ENCODE data around the gene SELL. TPM values are rescaled to one million over a fixed set of nuclear protein-coding genes. Genes with fewer than 3 reads are reported as not detected.

The SELL gene
- total and polyA plus RNA-seq, 10 of the 15 experiments (the other 5 are each of a cell fraction or from before 2014, with no cell fraction given): 31.8 to 66.0 (median 50.9) TPM

DNA sequence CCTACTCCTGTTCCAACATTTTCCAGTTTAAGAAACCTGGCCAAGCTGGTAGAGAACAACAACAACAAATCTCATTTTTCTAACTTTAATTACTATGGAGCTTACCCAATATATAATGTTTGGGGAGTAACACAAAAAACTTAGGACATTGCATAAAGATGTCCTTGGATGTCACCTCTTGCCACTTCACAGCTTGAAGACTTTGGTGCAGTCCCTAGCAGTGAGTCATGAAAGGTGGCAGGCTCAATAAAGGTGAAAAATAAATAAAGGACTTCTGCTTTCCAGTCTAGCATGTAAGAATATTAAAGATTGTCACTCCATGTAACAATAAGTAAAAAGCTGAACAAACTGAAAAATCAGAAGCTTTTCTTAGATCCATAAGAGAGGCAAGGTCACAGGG lies 63.9 kb downstream of the SELL start:
- in situ Hi-C loops (cut with MboI): no loop called here
- no peaks in the 10 kb centered on the region for H3K79me2 ChIP-seq (ENCODE audit: control insufficient read depth, insufficient read depth, low read length)
- H3K27ac ChIP-seq (ENCODE audit: control insufficient read depth, insufficient read depth): no peak overlapping the region
- ChIA-PET POLR2A (no interaction called here), RAD21 (ENCODE audit: unreplicated experiment) (interaction anchor here (0.6 kb wide), 1 partner anchor 61 kb away, joined by 3 read pairs; no protein-coding TSS in a partner anchor), CTCF (interaction anchor here (1.1 to 1.2 kb wide), 2 partner anchors 46 to 61 kb away, joined by 3 read pairs; no protein-coding TSS in a partner anchor), SMC1A (ENCODE audit: uncharacterized antibody, unreplicated experiment) (no interaction called here)
- H3K9me3 ChIP-seq (replicated peaks; ENCODE audit: control insufficient read depth, insufficient read depth, low read length): no peaks in the 10 kb centered on the region
- BruUV-seq (replicated peaks): no TSS peak
- ATAC-seq (no peak), FAIRE-seq (no peak), DNase-seq (ENCODE audit: low read depth, low spot score) (no peak)
- no peak overlapping the region for H3K4me2 ChIP-seq (ENCODE audit: control insufficient read depth, insufficient read depth)
- H3K4me1 ChIP-seq (ENCODE audit: control insufficient read depth, insufficient read depth, low read length): no peaks in the 10 kb centered on the region
- H3K27me3 ChIP-seq (replicated peaks in 1 of 2; ENCODE audit: control insufficient read depth in 2 of 2, insufficient read depth in 2 of 2, low read length in 1 of 2): no peaks in the 10 kb centered on the region
- H3K9ac ChIP-seq (ENCODE audit: control insufficient read depth, insufficient read depth, low read length): no peak overlapping the region
- no peaks in the 10 kb centered on the region for H3K36me3 ChIP-seq (ENCODE audit: control insufficient read depth in 2 of 2, insufficient read depth in 2 of 2, low read length in 1 of 2)
- intact Hi-C loops (cut with micrococcal nuclease; ENCODE audit: unreplicated experiment): no loop called here
- no peaks in the 10 kb centered on the region for H4K20me1 ChIP-seq (ENCODE audit: control insufficient read depth, insufficient read depth)
- no peak overlapping the region for H2AFZ ChIP-seq (ENCODE audit: control insufficient read depth, low read depth, low read length)
- no peak overlapping the region for H3K4me3 ChIP-seq
- TF ChIP-seq RAD51 (IDR thresholded peaks at IDR 0.05): no peak
- TF ChIP-seq, protein P1, sequence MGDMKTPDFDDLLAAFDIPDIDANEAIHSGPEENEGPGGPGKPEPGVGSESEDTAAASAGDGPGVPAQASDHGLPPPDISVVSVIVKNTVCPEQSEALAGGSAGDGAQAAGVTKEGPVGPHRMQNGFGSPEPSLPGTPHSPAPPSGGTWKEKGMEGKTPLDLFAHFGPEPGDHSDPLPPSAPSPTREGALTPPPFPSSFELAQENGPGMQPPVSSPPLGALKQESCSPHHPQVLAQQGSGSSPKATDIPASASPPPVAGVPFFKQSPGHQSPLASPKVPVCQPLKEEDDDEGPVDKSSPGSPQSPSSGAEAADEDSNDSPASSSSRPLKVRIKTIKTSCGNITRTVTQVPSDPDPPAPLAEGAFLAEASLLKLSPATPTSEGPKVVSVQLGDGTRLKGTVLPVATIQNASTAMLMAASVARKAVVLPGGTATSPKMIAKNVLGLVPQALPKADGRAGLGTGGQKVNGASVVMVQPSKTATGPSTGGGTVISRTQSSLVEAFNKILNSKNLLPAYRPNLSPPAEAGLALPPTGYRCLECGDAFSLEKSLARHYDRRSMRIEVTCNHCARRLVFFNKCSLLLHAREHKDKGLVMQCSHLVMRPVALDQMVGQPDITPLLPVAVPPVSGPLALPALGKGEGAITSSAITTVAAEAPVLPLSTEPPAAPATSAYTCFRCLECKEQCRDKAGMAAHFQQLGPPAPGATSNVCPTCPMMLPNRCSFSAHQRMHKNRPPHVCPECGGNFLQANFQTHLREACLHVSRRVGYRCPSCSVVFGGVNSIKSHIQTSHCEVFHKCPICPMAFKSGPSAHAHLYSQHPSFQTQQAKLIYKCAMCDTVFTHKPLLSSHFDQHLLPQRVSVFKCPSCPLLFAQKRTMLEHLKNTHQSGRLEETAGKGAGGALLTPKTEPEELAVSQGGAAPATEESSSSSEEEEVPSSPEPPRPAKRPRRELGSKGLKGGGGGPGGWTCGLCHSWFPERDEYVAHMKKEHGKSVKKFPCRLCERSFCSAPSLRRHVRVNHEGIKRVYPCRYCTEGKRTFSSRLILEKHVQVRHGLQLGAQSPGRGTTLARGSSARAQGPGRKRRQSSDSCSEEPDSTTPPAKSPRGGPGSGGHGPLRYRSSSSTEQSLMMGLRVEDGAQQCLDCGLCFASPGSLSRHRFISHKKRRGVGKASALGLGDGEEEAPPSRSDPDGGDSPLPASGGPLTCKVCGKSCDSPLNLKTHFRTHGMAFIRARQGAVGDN (IDR thresholded peaks at IDR 0.05): no peak
- TF ChIP-seq MYC (IDR thresholded peaks at IDR 0.05; ENCODE audit: insufficient read depth, insufficient read length, insufficient replicate concordance, low read length, severe bottlenecking): no peak
- no peak for TF ChIP-seq BCL11A (IDR thresholded peaks at IDR 0.05; ENCODE audit: low read depth, low read length)
- TF ChIP-seq SMAD5 (IDR thresholded peaks at IDR 0.05; ENCODE audit: low read depth): no peak
- TF ChIP-seq CEBPB (IDR thresholded peaks at IDR 0.05; ENCODE audit: borderline replicate concordance in 1 of 2, low read depth in 2 of 2, low read length in 2 of 2): no peak
- TF ChIP-seq NRF1 (conservative IDR thresholded peaks at IDR 0.05; ENCODE audit: low read depth, low read length): no peak
- no peak for TF ChIP-seq CHD1 (IDR thresholded peaks at IDR 0.05; ENCODE audit: low read depth, low read length)
- no peak for TF ChIP-seq HDAC2 (IDR thresholded peaks at IDR 0.05)
- TF ChIP-seq, protein P2, sequence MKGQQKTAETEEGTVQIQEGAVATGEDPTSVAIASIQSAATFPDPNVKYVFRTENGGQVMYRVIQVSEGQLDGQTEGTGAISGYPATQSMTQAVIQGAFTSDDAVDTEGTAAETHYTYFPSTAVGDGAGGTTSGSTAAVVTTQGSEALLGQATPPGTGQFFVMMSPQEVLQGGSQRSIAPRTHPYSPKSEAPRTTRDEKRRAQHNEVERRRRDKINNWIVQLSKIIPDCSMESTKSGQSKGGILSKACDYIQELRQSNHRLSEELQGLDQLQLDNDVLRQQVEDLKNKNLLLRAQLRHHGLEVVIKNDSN (IDR thresholded peaks at IDR 0.05; ENCODE audit: borderline replicate concordance, extremely low read length, insufficient read depth, low read depth, low read length): no peak
- TF ChIP-seq, protein P3, sequence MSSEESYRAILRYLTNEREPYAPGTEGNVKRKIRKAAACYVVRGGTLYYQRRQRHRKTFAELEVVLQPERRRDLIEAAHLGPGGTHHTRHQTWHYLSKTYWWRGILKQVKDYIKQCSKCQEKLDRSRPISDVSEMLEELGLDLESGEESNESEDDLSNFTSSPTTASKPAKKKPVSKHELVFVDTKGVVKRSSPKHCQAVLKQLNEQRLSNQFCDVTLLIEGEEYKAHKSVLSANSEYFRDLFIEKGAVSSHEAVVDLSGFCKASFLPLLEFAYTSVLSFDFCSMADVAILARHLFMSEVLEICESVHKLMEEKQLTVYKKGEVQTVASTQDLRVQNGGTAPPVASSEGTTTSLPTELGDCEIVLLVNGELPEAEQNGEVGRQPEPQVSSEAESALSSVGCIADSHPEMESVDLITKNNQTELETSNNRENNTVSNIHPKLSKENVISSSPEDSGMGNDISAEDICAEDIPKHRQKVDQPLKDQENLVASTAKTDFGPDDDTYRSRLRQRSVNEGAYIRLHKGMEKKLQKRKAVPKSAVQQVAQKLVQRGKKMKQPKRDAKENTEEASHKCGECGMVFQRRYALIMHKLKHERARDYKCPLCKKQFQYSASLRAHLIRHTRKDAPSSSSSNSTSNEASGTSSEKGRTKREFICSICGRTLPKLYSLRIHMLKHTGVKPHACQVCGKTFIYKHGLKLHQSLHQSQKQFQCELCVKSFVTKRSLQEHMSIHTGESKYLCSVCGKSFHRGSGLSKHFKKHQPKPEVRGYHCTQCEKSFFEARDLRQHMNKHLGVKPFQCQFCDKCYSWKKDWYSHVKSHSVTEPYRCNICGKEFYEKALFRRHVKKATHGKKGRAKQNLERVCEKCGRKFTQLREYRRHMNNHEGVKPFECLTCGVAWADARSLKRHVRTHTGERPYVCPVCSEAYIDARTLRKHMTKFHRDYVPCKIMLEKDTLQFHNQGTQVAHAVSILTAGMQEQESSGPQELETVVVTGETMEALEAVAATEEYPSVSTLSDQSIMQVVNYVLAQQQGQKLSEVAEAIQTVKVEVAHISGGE (CRISPR knock-in tag; IDR thresholded peaks at IDR 0.05): no peak
- no peak for TF ChIP-seq STAT1 (conservative IDR thresholded peaks at IDR 0.05)
- TF ChIP-seq NFXL1 (IDR thresholded peaks at IDR 0.05; ENCODE audit: borderline replicate concordance): no peak
- TF ChIP-seq NR2F1 (conservative IDR thresholded peaks at IDR 0.05): no peak
- TF ChIP-seq ETV6 (conservative IDR thresholded peaks at IDR 0.05 in 1 of 2, IDR thresholded peaks at IDR 0.05 in 1 of 2; ENCODE audit: borderline replicate concordance in 1 of 2, low read depth in 1 of 2): no peak

Data from GM12878 (cell line).